SU-DHL-6 (cell line): Measurements from ENCODE around the gene ZNF860.

Experiments used
- EZH2phosphoT487 ChIP-seq: fragments of 200-600 bp; sonication (generic), shearing (Covaris generic); conservative IDR thresholded peaks from 2 replicates; pipeline ENCODE4 v1.6.1; 2018; ENCODE audit warnings: mild to moderate bottlenecking, antibody characterized with exemption, low read length, moderate library complexity, mixed read lengths
- TF ChIP-seq, protein P1 (sequence below): fragments of 200-600 bp; sonication (generic); IDR thresholded peaks from one replicate; pipeline ENCODE4 v1.5.1; 2017; ENCODE audit warnings: antibody characterized with exemption, mild to moderate bottlenecking, low read length, moderate library complexity; ENCODE audit not compliant: insufficient read depth, poor library complexity, severe bottlenecking

DNA sequence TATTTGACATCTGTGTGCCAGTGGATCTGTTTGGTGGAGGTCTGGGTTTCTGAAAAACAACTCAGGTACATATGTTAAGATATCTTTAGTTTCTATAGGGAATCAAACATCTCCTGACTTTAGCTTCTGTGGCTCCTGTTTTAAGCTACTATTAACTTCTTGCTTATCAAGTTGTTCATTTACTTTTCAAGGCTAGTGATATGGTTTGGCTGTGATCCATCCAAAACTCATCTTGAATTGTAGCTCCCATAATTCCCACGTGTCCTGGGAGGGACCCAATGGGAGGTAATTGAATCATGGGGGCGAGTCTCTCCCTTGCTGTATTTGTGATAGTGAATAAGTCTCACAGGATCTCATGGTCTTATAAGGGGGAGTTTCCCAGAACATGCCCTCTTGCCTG, 41.4 kb downstream of the ZNF860 start:
- TF ChIP-seq, protein P1, sequence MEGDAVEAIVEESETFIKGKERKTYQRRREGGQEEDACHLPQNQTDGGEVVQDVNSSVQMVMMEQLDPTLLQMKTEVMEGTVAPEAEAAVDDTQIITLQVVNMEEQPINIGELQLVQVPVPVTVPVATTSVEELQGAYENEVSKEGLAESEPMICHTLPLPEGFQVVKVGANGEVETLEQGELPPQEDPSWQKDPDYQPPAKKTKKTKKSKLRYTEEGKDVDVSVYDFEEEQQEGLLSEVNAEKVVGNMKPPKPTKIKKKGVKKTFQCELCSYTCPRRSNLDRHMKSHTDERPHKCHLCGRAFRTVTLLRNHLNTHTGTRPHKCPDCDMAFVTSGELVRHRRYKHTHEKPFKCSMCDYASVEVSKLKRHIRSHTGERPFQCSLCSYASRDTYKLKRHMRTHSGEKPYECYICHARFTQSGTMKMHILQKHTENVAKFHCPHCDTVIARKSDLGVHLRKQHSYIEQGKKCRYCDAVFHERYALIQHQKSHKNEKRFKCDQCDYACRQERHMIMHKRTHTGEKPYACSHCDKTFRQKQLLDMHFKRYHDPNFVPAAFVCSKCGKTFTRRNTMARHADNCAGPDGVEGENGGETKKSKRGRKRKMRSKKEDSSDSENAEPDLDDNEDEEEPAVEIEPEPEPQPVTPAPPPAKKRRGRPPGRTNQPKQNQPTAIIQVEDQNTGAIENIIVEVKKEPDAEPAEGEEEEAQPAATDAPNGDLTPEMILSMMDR = no peak
- TF ChIP-seq EZH2phosphoT487 = no peak
